Motor neuron (in vitro differentiated cells): Measurements from ENCODE around the gene OSGIN1. TPM values are rescaled to one million over a fixed set of nuclear protein-coding genes. Genes with fewer than 3 reads are reported as not detected.

Experiments used
- ATAC-seq, 8 experiments: fragments of 200-7000 bp; cut with Tn5 transposase; replicated peaks in 6 of 8; 2 replicates each; pipeline ENCODE4 v1.8.0; 2021; ENCODE audit warnings: mild to moderate bottlenecking in 8 of 8, moderate library complexity in 8 of 8
- H3K27ac ChIP-seq, 2 donors: fragments of 250-450 bp; sonication (Bioruptor Pico); 2 replicates each; pipeline ENCODE4 v1.9.0; 2021; ENCODE audit warnings: antibody characterized with exemption in 2 of 2, mild to moderate bottlenecking in 2 of 2, moderate library complexity in 1 of 2
- H3K4me1 ChIP-seq, 2 donors: fragments of 250-450 bp; sonication (Bioruptor Pico); replicated peaks in 1 of 2; 2 replicates each; pipeline ENCODE4 v1.6.1; 2021; ENCODE audit warnings: antibody characterized with exemption in 2 of 2, mild to moderate bottlenecking in 2 of 2, moderate library complexity in 1 of 2
- H3K4me3 ChIP-seq, 5 donors: fragments of 250-450 bp; sonication (Bioruptor Pico); 2 replicates each; pipeline ENCODE4 v1.9.0; 2021; ENCODE audit warnings: antibody characterized with exemption in 5 of 5, mild to moderate bottlenecking in 5 of 5, moderate library complexity in 4 of 5
- WGBS, 10 experiments: fragments of 450-650 bp; shearing (Covaris generic); methylation state at CpG; one replicate each; pipeline ENCODE4 v1.0.0; 2022; 5-methylcytosine and 5-hydroxymethylcytosine counted together
- in situ Hi-C, 9 experiments: fragments of 400-800 bp; cut with MboI; loops; one replicate each; pipeline ENCODE4 v1.15.0; 2021; ENCODE audit warnings: low sequenced_read_pairs in 9 of 9, low pct_unique_long_range_greater_than_20kb in 2 of 9; ENCODE audit not compliant: unreplicated experiment in 9 of 9
- total RNA-seq, 8 experiments: library from RNA; unstranded; fragments of 300-600 nt; gene quantifications; 2 replicates each; pipeline versions ENCODE4 v1.2.3 to v1.2.4, GENCODE V29; 2022

The OSGIN1 gene
- total RNA-seq, 8 experiments from 2014 or later, result 0.92 to 14.8 (median 2.0) TPM

GRCh38 chr16:83930730-83931500 lies 22.1 kb upstream of the OSGIN1 start:
- peaks cover 0 to 3% of the 10 kb centered on the region in 2 donors for H3K4me1 ChIP-seq
- WGBS, 10 experiments, result 40 to 100% (median 90%) methylated on average over 1 to 4 of the region's 22 CpGs; no CpG with 5 or more reads in 5 of the 10 experiments
- no peak for ATAC-seq

GRCh38 chr16:83931556-83931955 lies 21.5 kb upstream of the OSGIN1 start:
- no peak for ATAC-seq
- in situ Hi-C loops, result loop anchor here in 1 of 9 experiments (25.0 kb wide), 1 partner anchor 556 kb away; no protein-coding TSS in a partner anchor
- Histone ChIP-seq H3K4me1 (peaks cover 0 to 3% of the 10 kb centered on the region in 2 donors), H3K27ac (no peak overlapping the region), H3K4me3 (no peak overlapping the region)
- WGBS, 10 experiments, result 80 to 100% methylated on average over 1 of the region's 17 CpGs; no CpG with 5 or more reads in 8 of the 10 experiments

More at GRCh38 chr16:83930730-83931500, 22.1 kb upstream of the OSGIN1 start:
- in situ Hi-C loops, result loop anchor here in 1 of 9 experiments (25.0 kb wide), 1 partner anchor 556 kb away; no protein-coding TSS in a partner anchor
- Histone ChIP-seq H3K4me3 (no peak overlapping the region), H3K27ac (no peak overlapping the region)

GRCh38 chr16:83932304-83932703 lies 20.7 kb upstream of the OSGIN1 start:
- 48 to 100% (median 100%) methylated on average over 3 to 4 of the region's 11 CpGs; no CpG with 5 or more reads in 7 of the 10 experiments for WGBS, 10 experiments
- no peak overlapping the region for H3K27ac ChIP-seq
- ATAC-seq, result peak in 1 of 8 experiments; percentile 10
- no peak overlapping the region for H3K4me3 ChIP-seq
- in situ Hi-C loops, result loop anchor here in 1 of 9 experiments (25.0 kb wide), 1 partner anchor 555 kb away; no protein-coding TSS in a partner anchor
- no peaks in the 10 kb centered on the region for H3K4me1 ChIP-seq

GRCh38 chr16:83932955-83933673 lies 19.9 kb upstream of the OSGIN1 start:
- peak in 1 of 8 experiments; percentile 52 for ATAC-seq
- Histone ChIP-seq H3K4me1 (no peaks in the 10 kb centered on the region), H3K4me3 (no peak overlapping the region), H3K27ac (no peak overlapping the region)
- in situ Hi-C loops, result loop anchor here in 1 of 9 experiments (25.0 kb wide), 1 partner anchor 554 kb away; no protein-coding TSS in a partner anchor
- WGBS, 10 experiments, result 50 to 93% (median 86%) methylated on average over 1 to 6 of the region's 25 CpGs; no CpG with 5 or more reads in 6 of the 10 experiments

GRCh38 chr16:83933885-83934683 lies 19.0 kb upstream of the OSGIN1 start:
- Histone ChIP-seq H3K4me3 (no peak overlapping the region), H3K27ac (no peak overlapping the region), H3K4me1 (no peaks in the 10 kb centered on the region)
- no peak for ATAC-seq
- WGBS, 10 experiments, result 47 to 100% (median 78%) methylated on average over 1 to 11 of the region's 28 CpGs; no CpG with 5 or more reads in 1 of the 10 experiments
- in situ Hi-C loops, result loop anchor here in 1 of 9 experiments (25.0 kb wide), 1 partner anchor 553 kb away; no protein-coding TSS in a partner anchor

GRCh38 chr16:83934684-83934977 lies 18.4 kb upstream of the OSGIN1 start:
- no peak for ATAC-seq
- Histone ChIP-seq H3K27ac (no peak overlapping the region), H3K4me1 (no peaks in the 10 kb centered on the region), H3K4me3 (no peak overlapping the region)
- in situ Hi-C loops, result loop anchor here in 1 of 9 experiments (25.0 kb wide), 1 partner anchor 553 kb away; no protein-coding TSS in a partner anchor
- WGBS, 10 experiments, result 58 to 93% (median 83%) methylated on average over 1 to 4 of the region's 12 CpGs; no CpG with 5 or more reads in 5 of the 10 experiments

- no peaks in the 10 kb centered on the region for H3K4me1 ChIP-seq
- in situ Hi-C loops, result loop anchor here in 1 of 9 experiments (25.0 kb wide), 1 partner anchor 552 kb away; no protein-coding TSS in a partner anchor
- no peak overlapping the region for H3K4me3 ChIP-seq
- H3K27ac ChIP-seq, result no peak overlapping the region
- no peak for ATAC-seq
- 85 to 100% (median 93%) methylated on average over 1 to 9 of the region's 30 CpGs; no CpG with 5 or more reads in 3 of the 10 experiments for WGBS, 10 experiments
Observed at GRCh38 chr16:83935005-83935857, 17.8 kb upstream of the OSGIN1 start.

- ATAC-seq, result no peak
- H3K4me1 ChIP-seq, result no peaks in the 10 kb centered on the region
- H3K4me3 ChIP-seq, result no peak overlapping the region
- no CpG with 5 or more reads among the region's 10 CpGs for WGBS, 10 experiments
- no peak overlapping the region for H3K27ac ChIP-seq
- in situ Hi-C loops, result loop anchor here in 1 of 9 experiments (25.0 kb wide), 1 partner anchor 551 kb away; no protein-coding TSS in a partner anchor
Observed at GRCh38 chr16:83935858-83936255, 17.2 kb upstream of the OSGIN1 start.

- H3K4me1 ChIP-seq, result no peaks in the 10 kb centered on the region
- 66 to 100% (median 81%) methylated on average over 1 to 11 of the region's 19 CpGs; no CpG with 5 or more reads in 6 of the 10 experiments for WGBS, 10 experiments
- H3K4me3 ChIP-seq, result no peak overlapping the region
- no peak overlapping the region for H3K27ac ChIP-seq
- peak in 1 of 8 experiments; percentile 26 for ATAC-seq
- in situ Hi-C loops, result loop anchor here in 1 of 9 experiments (25.0 kb wide), 1 partner anchor 551 kb away; no protein-coding TSS in a partner anchor
Observed at GRCh38 chr16:83936581-83937165, 16.4 kb upstream of the OSGIN1 start.

- ATAC-seq, result no peak
- WGBS, 10 experiments, result 29 to 100% (median 82%) methylated on average over 1 to 2 of the region's 2 CpGs; no CpG with 5 or more reads in 4 of the 10 experiments
- in situ Hi-C loops, result loop anchor here in 1 of 9 experiments (25.0 kb wide), 1 partner anchor 550 kb away; no protein-coding TSS in a partner anchor
- Histone ChIP-seq H3K4me1 (no peaks in the 10 kb centered on the region), H3K27ac (no peak overlapping the region), H3K4me3 (no peak overlapping the region)
Observed at GRCh38 chr16:83937267-83937666, 15.8 kb upstream of the OSGIN1 start.
